AG09309 (cell line): ENCODE data around the gene MAST4.

Experiments
- DNase-seq: peaks from one replicate; pipeline ENCODE4 v3.0.0-alpha.2; 2010; ENCODE audit warnings: low read depth
- H3K4me3 ChIP-seq: 2 replicates; pipeline ENCODE4 v1.5.1; 2011; ENCODE audit warnings: mild to moderate bottlenecking, low read depth, low read length, moderate library complexity; ENCODE audit not compliant: control insufficient read depth
- CTCF ChIP-seq: IDR thresholded peaks from 2 replicates; pipeline ENCODE4 v1.5.1; 2011; ENCODE audit warnings: mild to moderate bottlenecking, low read depth, low read length, inconsistent platforms; ENCODE audit not compliant: insufficient read depth, control insufficient read depth; ENCODE audit errors: missing control alignments

MAST4 gene

GRCh38 chr5:66554884-66555283 is 41.3 kb upstream of the MAST4 start:
- no peak overlapping the region for H3K4me3 ChIP-seq
- no peak for TF ChIP-seq CTCF
- no peak for DNase-seq

GRCh38 chr5:66558560-66558959 is 37.6 kb upstream of the MAST4 start:
- no peak for TF ChIP-seq CTCF
- no peak overlapping the region for H3K4me3 ChIP-seq
- no peak for DNase-seq

GRCh38 chr5:66560371-66560770 is 35.8 kb upstream of the MAST4 start:
- DNase-seq = no peak
- H3K4me3 ChIP-seq = no peak overlapping the region
- TF ChIP-seq CTCF = no peak

DNA sequence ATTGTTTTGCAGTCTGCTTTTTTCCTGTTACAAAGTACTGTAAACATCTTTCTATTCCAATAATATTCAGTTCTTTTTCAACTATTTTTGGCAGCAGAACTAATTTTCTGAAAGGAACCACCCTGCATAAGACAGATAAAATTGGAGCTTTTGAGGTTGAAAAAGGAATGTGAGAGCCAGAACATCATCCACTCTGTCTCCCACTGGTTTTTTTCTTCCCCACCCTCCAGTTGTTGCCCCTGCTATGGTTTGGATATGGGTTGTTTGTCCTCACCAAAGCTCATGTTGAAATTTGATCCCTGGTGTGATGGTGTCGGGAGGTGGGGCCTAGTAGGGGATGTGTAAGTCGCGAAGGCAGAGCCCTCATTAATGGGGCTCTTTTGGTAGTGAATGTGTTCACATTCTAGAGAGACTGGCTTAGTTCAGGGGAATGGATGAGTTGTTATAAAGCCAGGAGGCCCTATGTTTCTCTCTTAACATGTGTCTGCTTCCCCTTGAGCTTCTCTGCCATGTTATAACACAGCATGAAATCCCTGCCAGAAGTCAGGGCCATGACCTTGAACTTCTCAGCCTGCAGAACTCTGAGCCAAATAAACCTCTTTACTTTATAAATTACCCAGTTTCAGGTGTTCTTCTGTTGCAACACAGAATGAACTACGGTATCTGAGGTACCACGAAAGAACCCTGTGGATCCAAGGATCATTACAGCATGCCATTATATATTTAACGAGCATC is 34.8 kb upstream of the MAST4 start:
- DNase-seq = no peak
- no peak overlapping the region for H3K4me3 ChIP-seq
- TF ChIP-seq CTCF = no peak

DNA sequence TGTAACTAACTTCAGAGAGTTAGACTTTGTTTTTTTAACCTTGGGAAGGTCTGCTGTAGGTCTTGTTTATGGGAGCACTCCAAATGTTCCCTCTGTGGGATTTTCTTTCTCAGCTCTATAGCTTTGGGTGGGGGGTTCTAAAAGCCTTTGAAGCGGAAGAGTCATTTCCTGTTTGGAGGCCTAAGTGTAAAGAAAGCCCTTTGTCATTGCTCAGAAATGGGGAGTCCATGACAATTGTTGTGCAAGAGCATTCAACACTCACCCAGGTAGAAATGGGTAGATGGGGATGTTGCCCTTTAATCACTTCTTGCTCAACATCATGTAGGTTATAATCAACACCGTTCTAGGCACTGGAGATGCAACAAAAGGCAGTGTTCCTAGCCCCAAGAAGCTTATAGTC is 30.3 kb upstream of the MAST4 start:
- no peak overlapping the region for H3K4me3 ChIP-seq
- DNase-seq = no peak
- no peak for TF ChIP-seq CTCF

- TF ChIP-seq CTCF = no peak
- no peak overlapping the region for H3K4me3 ChIP-seq
- DNase-seq = no peak
Measured at GRCh38 chr5:66567474-66567873, 28.7 kb upstream of the MAST4 start.
